HG03571 (cell line): ENCODE data around the gene ESRRG.
A peak's percentile ranks its signal among the peaks of the same experiment; 100 is the strongest.
"Not testable (repeated sequence)": the region's sequence is repeated elsewhere in the genome, so short reads cannot be mapped to it uniquely, and the experiment has no call there.

Source experiments
- ATAC-seq: cut with Tn5 transposase; IDR thresholded peaks from one replicate; pipeline ENCODE4 v1.9.1; 2021; ENCODE audit not compliant: unreplicated experiment

Gene ESRRG

GRCh38 chr1:216705676-216706075, 17.6 kb downstream of the ESRRG start:
- ATAC-seq = no peak

GRCh38 chr1:216704065-216704464, 19.2 kb downstream of the ESRRG start:
- ATAC-seq = not testable (repeated sequence)

GRCh38 chr1:216702170-216702569, 21.1 kb downstream of the ESRRG start:
- ATAC-seq = peak; percentile 66

GRCh38 chr1:216700779-216701178, 22.4 kb downstream of the ESRRG start:
- ATAC-seq = no peak

- no peak for ATAC-seq
Measured at GRCh38 chr1:216691710-216692109, 31.5 kb downstream of the ESRRG start.

GRCh38 chr1:216690603-216691002, 32.6 kb downstream of the ESRRG start:
- ATAC-seq = no peak

GRCh38 chr1:216688127-216688657, 35.0 kb downstream of the ESRRG start:
- no peak for ATAC-seq

GRCh38 chr1:216686860-216687766, 36.1 kb downstream of the ESRRG start:
- ATAC-seq = no peak

- ATAC-seq = no peak
Measured at GRCh38 chr1:216682752-216683151, 40.5 kb downstream of the ESRRG start.

GRCh38 chr1:216679108-216679507, 44.1 kb downstream of the ESRRG start:
- no peak for ATAC-seq

- ATAC-seq = no peak
Measured at GRCh38 chr1:216670118-216670883, 52.9 kb downstream of the ESRRG start.

- no peak for ATAC-seq
Measured at GRCh38 chr1:216666441-216666840, 56.8 kb downstream of the ESRRG start.

GRCh38 chr1:216665856-216666255, 57.4 kb downstream of the ESRRG start:
- no peak for ATAC-seq

- ATAC-seq = no peak
Measured at GRCh38 chr1:216665406-216665805, 57.8 kb downstream of the ESRRG start.

- ATAC-seq = no peak
Measured at GRCh38 chr1:216662681-216663080, 60.5 kb downstream of the ESRRG start.

GRCh38 chr1:216660561-216660960, 62.7 kb downstream of the ESRRG start:
- no peak for ATAC-seq

- no peak for ATAC-seq
Measured at GRCh38 chr1:216653001-216653400, 70.2 kb downstream of the ESRRG start.

GRCh38 chr1:216651826-216652418, 71.3 kb downstream of the ESRRG start:
- no peak for ATAC-seq

GRCh38 chr1:216643176-216643575, 80.1 kb downstream of the ESRRG start:
- no peak for ATAC-seq

- no peak for ATAC-seq
Measured at GRCh38 chr1:216641669-216642460, 81.4 kb downstream of the ESRRG start.

GRCh38 chr1:216640100-216640499, 83.1 kb downstream of the ESRRG start:
- ATAC-seq = no peak
